GM23248 (cell line): ENCODE results near the gene ZNF562. TPM values are rescaled to one million over a fixed set of nuclear protein-coding genes. Genes with fewer than 3 reads are reported as not detected.

Source experiments
- DNase-seq: peaks from one replicate; pipeline ENCODE4 v3.0.0-alpha.2; 2015
- H2AFZ ChIP-seq: fragments of 200-600 bp; sonication (generic); 2 replicates; pipeline ENCODE4 v1.6.1; 2016; ENCODE audit warnings: antibody characterized with exemption
- H3F3A ChIP-seq: fragments of 200-600 bp; sonication (generic); 2 replicates; pipeline ENCODE4 v1.6.1; 2016; ENCODE audit warnings: mild to moderate bottlenecking, antibody characterized with exemption, mixed run types; ENCODE audit not compliant: insufficient read depth
- H3K27ac ChIP-seq: fragments of 200-600 bp; sonication (generic); 2 replicates; pipeline ENCODE4 v1.5.1; 2016; ENCODE audit warnings: mild to moderate bottlenecking
- H3K27me3 ChIP-seq: fragments of 200-600 bp; sonication (generic); replicated peaks from 2 replicates; pipeline ENCODE4 v1.6.1; 2016; ENCODE audit warnings: mild to moderate bottlenecking; ENCODE audit not compliant: insufficient read depth
- H3K36me3 ChIP-seq: fragments of 200-600 bp; sonication (generic); 2 replicates; pipeline ENCODE4 v1.6.1; 2016; ENCODE audit warnings: low read depth, mild to moderate bottlenecking
- H3K4me1 ChIP-seq: fragments of 200-600 bp; sonication (generic); 2 replicates; pipeline ENCODE4 v1.6.1; 2016; ENCODE audit warnings: mild to moderate bottlenecking; ENCODE audit not compliant: insufficient read depth
- H3K4me2 ChIP-seq: fragments of 200-600 bp; sonication (generic); one replicate; pipeline ENCODE4 v1.6.1; 2016; ENCODE audit warnings: mild to moderate bottlenecking; ENCODE audit not compliant: unreplicated experiment
- H3K4me3 ChIP-seq: fragments of 200-600 bp; sonication (generic); 2 replicates; pipeline ENCODE4 v1.5.1; 2016; ENCODE audit warnings: mild to moderate bottlenecking
- H3K79me2 ChIP-seq: fragments of 200-600 bp; sonication (generic); 2 replicates; pipeline ENCODE4 v1.6.1; 2016; ENCODE audit warnings: mild to moderate bottlenecking; ENCODE audit not compliant: insufficient read depth
- H3K9ac ChIP-seq: fragments of 200-600 bp; sonication (generic); 2 replicates; pipeline ENCODE4 v1.6.1; 2016; ENCODE audit warnings: mild to moderate bottlenecking
- H3K9me2 ChIP-seq: fragments of 200-600 bp; sonication (generic); 2 replicates; pipeline ENCODE4 v1.6.1; 2016; ENCODE audit warnings: mixed run types, mild to moderate bottlenecking, moderate library complexity; ENCODE audit not compliant: insufficient read depth
- H3K9me3 ChIP-seq: fragments of 200-600 bp; sonication (generic); one replicate; pipeline ENCODE4 v1.6.1; 2017; ENCODE audit warnings: low read depth
- H4K20me1 ChIP-seq: fragments of 200-600 bp; sonication (generic); 2 replicates; pipeline ENCODE4 v1.6.0; 2016; ENCODE audit not compliant: insufficient read depth
- EZH2 ChIP-seq: fragments of 200-600 bp; sonication (generic); IDR thresholded peaks from 2 replicates; pipeline ENCODE4 v1.6.1; 2018; ENCODE audit warnings: antibody characterized with exemption, mild to moderate bottlenecking; ENCODE audit not compliant: insufficient read depth, poor library complexity, severe bottlenecking
- EZH2phosphoT487 ChIP-seq: fragments of 200-600 bp; sonication (generic); IDR thresholded peaks from 2 replicates; pipeline ENCODE4 v1.6.1; 2018; ENCODE audit warnings: antibody characterized with exemption, moderate library complexity, mild to moderate bottlenecking, low read depth; ENCODE audit not compliant: insufficient read depth
- WGBS, 2 experiments: methylation state at CpG; one replicate each; pipeline ENCODE4 v1.1.6; 2015 to 2017; ENCODE audit warnings: low lambda C conversion rate in 2 of 2, low coverage in 1 of 2; ENCODE audit errors: missing lambda C conversion rate in 2 of 2; 5-methylcytosine and 5-hydroxymethylcytosine counted together
- in situ Hi-C: fragments of 300-500 bp; cut with MboI; formaldehyde crosslinking; loops from 2 replicates; pipeline ENCODE4 v1.15.0; 2020
- polyA plus RNA-seq: library from polyadenylated mRNA; unstranded; fragments of >200 nt; fragmentation: Nextera tagmentation; extraction: Ambion mirVana; gene quantifications from 2 replicates; pipeline ENCODE4 v1.2.1, GENCODE V29; 2016
- total RNA-seq: library from RNA; depleted of rRNA; stranded (reverse); fragments of >200 nt; shearing (Covaris generic); gene quantifications from 2 replicates; pipeline ENCODE4 v1.2.3, GENCODE V29; 2014

ZNF562 gene
- total and polyA plus RNA-seq, 2 experiments from 2014 or later = 7.2 to 17.5 TPM

- Histone ChIP-seq H3K4me3 (no peak overlapping the region), H3K9ac (no peak overlapping the region), H3F3A (no peaks in the 10 kb centered on the region), H3K27me3 (no peaks in the 10 kb centered on the region; the same call in 1 of the 2 replicates), H3K9me3 (no peaks in the 10 kb centered on the region), H4K20me1 (no peaks in the 10 kb centered on the region), H3K4me2 (no peak overlapping the region), H3K79me2 (no peaks in the 10 kb centered on the region), H2AFZ (no peak overlapping the region), H3K36me3 (no peaks in the 10 kb centered on the region), H3K9me2 (no peaks in the 10 kb centered on the region), H3K4me1 (no peaks in the 10 kb centered on the region), H3K27ac (no peak overlapping the region)
- no peak for TF ChIP-seq EZH2phosphoT487
- TF ChIP-seq EZH2 = no peak
- no peak for DNase-seq
- in situ Hi-C loops = no loop called here
- whole genome bisulfite sequencing, 2 experiments = 39 to 45% methylated on average over 3 of the region's 3 CpGs
Observed at GRCh38 chr19:9711815-9712214, 36.9 kb upstream of the ZNF562 start.

- DNase-seq = no peak
- Histone ChIP-seq H2AFZ (no peak overlapping the region), H3K9ac (no peak overlapping the region), H3K4me3 (no peak overlapping the region), H3K27ac (no peak overlapping the region), H3K36me3 (no peaks in the 10 kb centered on the region), H3K9me3 (no peaks in the 10 kb centered on the region), H3K4me2 (no peak overlapping the region), H3K4me1 (no peaks in the 10 kb centered on the region), H4K20me1 (no peaks in the 10 kb centered on the region), H3K79me2 (no peaks in the 10 kb centered on the region), H3F3A (no peaks in the 10 kb centered on the region), H3K9me2 (no peaks in the 10 kb centered on the region), H3K27me3 (no peaks in the 10 kb centered on the region)
- 0% methylated on average over 1 of the region's 1 CpG for WGBS, 2 experiments
- in situ Hi-C loops = no loop called here
- TF ChIP-seq EZH2 (no peak), EZH2phosphoT487 (no peak)
Observed at GRCh38 chr19:9709305-9709704, 34.4 kb upstream of the ZNF562 start.

GRCh38 chr19:9705836-9706235 lies 30.9 kb upstream of the ZNF562 start:
- Histone ChIP-seq H3K79me2 (no peaks in the 10 kb centered on the region), H3K27me3 (no peaks in the 10 kb centered on the region), H3K4me3 (no peak overlapping the region), H3K4me1 (no peaks in the 10 kb centered on the region), H3K9ac (no peak overlapping the region), H3F3A (no peaks in the 10 kb centered on the region), H4K20me1 (no peaks in the 10 kb centered on the region), H3K27ac (no peak overlapping the region), H2AFZ (no peak overlapping the region), H3K36me3 (no peaks in the 10 kb centered on the region), H3K9me3 (no peaks in the 10 kb centered on the region), H3K4me2 (no peak overlapping the region), H3K9me2 (no peaks in the 10 kb centered on the region)
- 41 to 43% methylated on average over 6 of the region's 6 CpGs for WGBS, 2 experiments
- in situ Hi-C loops = no loop called here
- no peak for TF ChIP-seq EZH2phosphoT487
- TF ChIP-seq EZH2 = no peak
- no peak for DNase-seq

GRCh38 chr19:9702186-9702585 lies 27.3 kb upstream of the ZNF562 start:
- Histone ChIP-seq H4K20me1 (no peaks in the 10 kb centered on the region), H2AFZ (no peak overlapping the region), H3K4me3 (no peak overlapping the region), H3K9me2 (no peaks in the 10 kb centered on the region), H3K9me3 (no peaks in the 10 kb centered on the region), H3K4me1 (no peaks in the 10 kb centered on the region), H3F3A (no peaks in the 10 kb centered on the region), H3K9ac (no peak overlapping the region), H3K36me3 (no peaks in the 10 kb centered on the region), H3K27ac (no peak overlapping the region), H3K79me2 (no peaks in the 10 kb centered on the region), H3K27me3 (no peaks in the 10 kb centered on the region), H3K4me2 (no peak overlapping the region)
- TF ChIP-seq EZH2 (no peak), EZH2phosphoT487 (no peak)
- in situ Hi-C loops = no loop called here
- no peak for DNase-seq
- WGBS, 2 experiments = 65 to 69% methylated on average over 6 of the region's 6 CpGs
